HepG2 (cell line): ENCODE data around the gene KLF16. TPM values are rescaled to one million over a fixed set of nuclear protein-coding genes. Genes with fewer than 3 reads are reported as not detected.

ENCODE experiments used
- AKNA ChIP-seq: sonication (generic); formaldehyde crosslinking; IDR thresholded peaks from 2 replicates; pipeline ENCODE4 v1.4.0; 2020; ENCODE audit warnings: missing genetic modification reagents, borderline replicate concordance
- ELF3 ChIP-seq: IDR thresholded peaks from 2 replicates; pipeline ENCODE4 v1.6.1; 2016; ENCODE audit warnings: missing genetic modification reagents, missing compliant biosample characterization
- POLR2AphosphoS5 ChIP-seq: IDR thresholded peaks from 2 replicates; pipeline ENCODE4 v1.6.1; 2012; ENCODE audit warnings: low read depth, low read length
- PPARG ChIP-seq: conservative IDR thresholded peaks from 2 replicates; pipeline ENCODE4 v1.6.1; 2016; ENCODE audit warnings: missing biosample characterization, missing genetic modification reagents
- RARA ChIP-seq: IDR thresholded peaks from 2 replicates; pipeline ENCODE4 v1.6.1; 2016; ENCODE audit warnings: missing genetic modification reagents, missing compliant biosample characterization
- RORA ChIP-seq: sonication (generic); formaldehyde crosslinking; IDR thresholded peaks from 2 replicates; pipeline ENCODE4 v1.5.0; 2020; ENCODE audit warnings: mild to moderate bottlenecking, missing genetic modification reagents, moderate library complexity
- ZBTB46 ChIP-seq: sonication (generic); formaldehyde crosslinking; IDR thresholded peaks from 2 replicates; pipeline ENCODE4 v1.4.0; 2020; ENCODE audit warnings: mild to moderate bottlenecking, missing genetic modification reagents, borderline replicate concordance
- ZHX2 ChIP-seq, 2 experiments: sonication (generic) in 1 of 2; formaldehyde crosslinking in 1 of 2; IDR thresholded peaks; 2 replicates each; pipeline versions ENCODE4 v1.6.1 to v1.9.0; 2014 to 2022; ENCODE audit warnings: antibody characterized with exemption in 1 of 2, borderline replicate concordance in 1 of 2, inconsistent platforms in 1 of 2, low read depth in 1 of 2, missing genetic modification reagents in 1 of 2
- ZNF256 ChIP-seq: sonication (generic); formaldehyde crosslinking; conservative IDR thresholded peaks from 2 replicates; pipeline ENCODE4 v1.4.0; 2020; ENCODE audit warnings: missing genetic modification reagents
- ZNF441 ChIP-seq: sonication (generic); formaldehyde crosslinking; IDR thresholded peaks from 2 replicates; pipeline ENCODE4 v1.7.0; 2021; ENCODE audit warnings: missing genetic modification reagents, borderline replicate concordance
- ZNF652 ChIP-seq: IDR thresholded peaks from 2 replicates; pipeline ENCODE4 v1.6.1; 2016; ENCODE audit warnings: low read depth, borderline replicate concordance
- ZNF770 ChIP-seq: sonication (generic); formaldehyde crosslinking; IDR thresholded peaks from 2 replicates; pipeline ENCODE4 v1.5.0; 2020; ENCODE audit warnings: mild to moderate bottlenecking, missing genetic modification reagents
- ZNF879 ChIP-seq: sonication (generic); formaldehyde crosslinking; IDR thresholded peaks from 2 replicates; pipeline ENCODE4 v1.8.1; 2023; ENCODE audit warnings: missing genetic modification reagents
- ZSCAN31 ChIP-seq: sonication (generic); formaldehyde crosslinking; IDR thresholded peaks from 2 replicates; pipeline ENCODE4 v1.5.0; 2020; ENCODE audit warnings: low read depth, mild to moderate bottlenecking, missing genetic modification reagents
- polyA plus RNA-seq, 8 experiments: library from polyadenylated mRNA; depleted of rRNA in 3 of 8; stranded (reverse) in 7 of 8; unstranded in 1 of 8; fragments of >200 nt; fragmentation: Illumina TruSeq in 4 of 8; extraction: Trizol in 4 of 8; gene quantifications; 2 replicates each; pipeline versions ENCODE4 v1.2.1 to v1.2.3, GENCODE V29; 2011 to 2016; ENCODE audit warnings: low read depth in 4 of 8, missing spikeins in 1 of 8, mixed read lengths in 1 of 8; ENCODE audit not compliant: insufficient read depth in 1 of 8
- total RNA-seq, 5 experiments: library from RNA; depleted of rRNA; stranded (reverse); fragments of >200 nt; fragmentation: Illumina TruSeq; extraction: Trizol; gene quantifications; 2 replicates each; pipeline ENCODE4 v1.2.3, GENCODE V29; 2016; ENCODE audit warnings: low read depth in 1 of 5

The KLF16 gene
- total and polyA plus RNA-seq, 2 of the 13 experiments (the other 11 are each of a cell fraction or from before 2014, with no cell fraction given) = 3.5 to 6.7 TPM

- TF ChIP-seq ZNF770 (CRISPR knock-in tag) (peak; percentile 17; the same call in 1 of the 2 replicates), RORA (CRISPR knock-in tag) (no peak), ZNF256 (CRISPR knock-in tag) (no peak), POLR2AphosphoS5 (no peak; the same call in 1 of the 2 replicates), ZNF879 (CRISPR knock-in tag) (no peak), ZNF441 (CRISPR knock-in tag) (no peak), ZHX2 (IDR thresholded peaks at IDR 0.05; ENCODE audit: low read depth) (no peak), ZHX2 (CRISPR knock-in tag; IDR thresholded peaks at IDR 0.05; ENCODE audit: borderline replicate concordance) (no peak), AKNA (CRISPR knock-in tag) (no peak), ZBTB46 (CRISPR knock-in tag) (no peak), RARA (CRISPR knock-in tag) (peak; percentile 54), ZNF652 (no peak), ELF3 (CRISPR knock-in tag) (0 out of 2 replicates have a peak, but pooled peaks have one; percentile 37), ZSCAN31 (CRISPR knock-in tag) (peak; percentile 28; the same call in 1 of the 2 replicates), PPARG (peak; percentile 58; the same call in 1 of the 2 replicates)
Observed at GRCh38 chr19:1864480-1865171, 1.2 kb upstream of the KLF16 start (continued).
